ENCODE data around the gene TEX101.
"Not testable (repeated sequence)": the region's sequence is repeated elsewhere in the genome, so short reads cannot be mapped to it uniquely, and the experiment has no call there.

TEX101 gene

GRCh38 chr19:43390903-43391551 lies 23.7 kb upstream of the TEX101 start:
- not testable (repeated sequence) for H3K9ac ChIP-seq (ENCODE audit: low read depth, low read length, poor library complexity); H2AFZ ChIP-seq (ENCODE audit: low read length)

GRCh38 chr19:43391552-43391935 lies 23.1 kb upstream of the TEX101 start:
- H2BK120ac ChIP-seq (ENCODE audit: low read depth, low read length); H3K27me3 ChIP-seq (ENCODE audit: control insufficient read depth in 3 of 3, insufficient read depth in 3 of 3, low read depth in 1 of 3, low read length in 3 of 3); H3K18ac ChIP-seq (ENCODE audit: low read length); H2AFZ ChIP-seq (ENCODE audit: low read length); H3K27ac ChIP-seq (replicated peaks; ENCODE audit: low read length); H3K36me3 ChIP-seq (replicated peaks in 1 of 2; ENCODE audit: control insufficient read depth in 2 of 2, insufficient read depth in 2 of 2, low read length in 2 of 2); H3K14ac ChIP-seq (ENCODE audit: low read length); H2AK5ac ChIP-seq (ENCODE audit: low read depth, low read length); H4K8ac ChIP-seq (ENCODE audit: low read depth, low read length); H3K23ac ChIP-seq (ENCODE audit: low read depth, low read length, poor library complexity); DNase-seq (ENCODE audit: low spot score); H3K4me1 ChIP-seq (ENCODE audit: control insufficient read depth in 2 of 2, insufficient read depth in 1 of 2, low read depth in 1 of 2, low read length in 2 of 2); H2BK15ac ChIP-seq (ENCODE audit: low read length); H2BK5ac ChIP-seq (ENCODE audit: low read length); H3K4me3 ChIP-seq (ENCODE audit: low read length in 2 of 2); H3K9ac ChIP-seq (ENCODE audit: low read depth, low read length, poor library complexity); H4K91ac ChIP-seq (ENCODE audit: low read depth, low read length, poor library complexity); H3K4me2 ChIP-seq (ENCODE audit: insufficient read depth, low read length, poor library complexity, severe bottlenecking); H2BK12ac ChIP-seq (ENCODE audit: low read length); H3K9me3 ChIP-seq (replicated peaks in 1 of 2; ENCODE audit: control insufficient read depth in 2 of 2, insufficient read depth in 1 of 2, low read depth in 1 of 2, low read length in 2 of 2); H3K79me1 ChIP-seq (ENCODE audit: low read depth, low read length); H3K4ac ChIP-seq (ENCODE audit: low read length): not testable (repeated sequence)
- WGBS, 2 donors (ENCODE audit: extremely low coverage in 2 of 2, insufficient read length in 2 of 2, insufficient replicate concordance in 1 of 2): no CpG with 5 or more reads among the region's 6 CpGs

More at GRCh38 chr19:43390903-43391551, 23.7 kb upstream of the TEX101 start:
- not testable (repeated sequence) for H3K14ac ChIP-seq (ENCODE audit: low read length); H3K9me3 ChIP-seq (replicated peaks in 1 of 2; ENCODE audit: control insufficient read depth in 2 of 2, insufficient read depth in 1 of 2, low read depth in 1 of 2, low read length in 2 of 2); H4K91ac ChIP-seq (ENCODE audit: low read depth, low read length, poor library complexity); H2AK5ac ChIP-seq (ENCODE audit: low read depth, low read length); H3K4ac ChIP-seq (ENCODE audit: low read length); DNase-seq (ENCODE audit: low spot score); H2BK120ac ChIP-seq (ENCODE audit: low read depth, low read length); H3K4me3 ChIP-seq (ENCODE audit: low read length in 2 of 2); H3K23ac ChIP-seq (ENCODE audit: low read depth, low read length, poor library complexity); H2BK15ac ChIP-seq (ENCODE audit: low read length); H3K18ac ChIP-seq (ENCODE audit: low read length); H2BK12ac ChIP-seq (ENCODE audit: low read length); H3K79me1 ChIP-seq (ENCODE audit: low read depth, low read length); H4K8ac ChIP-seq (ENCODE audit: low read depth, low read length); H3K27ac ChIP-seq (replicated peaks; ENCODE audit: low read length); H3K4me2 ChIP-seq (ENCODE audit: insufficient read depth, low read length, poor library complexity, severe bottlenecking); H2BK5ac ChIP-seq (ENCODE audit: low read length); H3K27me3 ChIP-seq (ENCODE audit: control insufficient read depth in 3 of 3, insufficient read depth in 3 of 3, low read depth in 1 of 3, low read length in 3 of 3); H3K36me3 ChIP-seq (replicated peaks in 1 of 2; ENCODE audit: control insufficient read depth in 2 of 2, insufficient read depth in 2 of 2, low read length in 2 of 2); H3K4me1 ChIP-seq (ENCODE audit: control insufficient read depth in 2 of 2, insufficient read depth in 1 of 2, low read depth in 1 of 2, low read length in 2 of 2)
- 100% methylated on average over 1 of the region's 11 CpGs; no CpG with 5 or more reads in 1 of the 2 donors for WGBS, 2 donors (ENCODE audit: extremely low coverage in 2 of 2, insufficient read length in 2 of 2, insufficient replicate concordance in 1 of 2)

- H2AFZ ChIP-seq (ENCODE audit: low read length); H2BK15ac ChIP-seq (ENCODE audit: low read length); H4K8ac ChIP-seq (ENCODE audit: low read depth, low read length); DNase-seq (ENCODE audit: low spot score); H3K4me2 ChIP-seq (ENCODE audit: insufficient read depth, low read length, poor library complexity, severe bottlenecking); H2BK120ac ChIP-seq (ENCODE audit: low read depth, low read length); H3K27ac ChIP-seq (replicated peaks; ENCODE audit: low read length); H3K79me1 ChIP-seq (ENCODE audit: low read depth, low read length); H4K91ac ChIP-seq (ENCODE audit: low read depth, low read length, poor library complexity); H2BK12ac ChIP-seq (ENCODE audit: low read length); H3K4me3 ChIP-seq (ENCODE audit: low read length in 2 of 2); H3K23ac ChIP-seq (ENCODE audit: low read depth, low read length, poor library complexity); H3K9ac ChIP-seq (ENCODE audit: low read depth, low read length, poor library complexity); H2AK5ac ChIP-seq (ENCODE audit: low read depth, low read length); H3K9me3 ChIP-seq (replicated peaks in 1 of 2; ENCODE audit: control insufficient read depth in 2 of 2, insufficient read depth in 1 of 2, low read depth in 1 of 2, low read length in 2 of 2); H3K36me3 ChIP-seq (replicated peaks in 1 of 2; ENCODE audit: control insufficient read depth in 2 of 2, insufficient read depth in 2 of 2, low read length in 2 of 2); H3K4me1 ChIP-seq (ENCODE audit: control insufficient read depth in 2 of 2, insufficient read depth in 1 of 2, low read depth in 1 of 2, low read length in 2 of 2); H3K18ac ChIP-seq (ENCODE audit: low read length); H2BK5ac ChIP-seq (ENCODE audit: low read length); H3K14ac ChIP-seq (ENCODE audit: low read length); H3K4ac ChIP-seq (ENCODE audit: low read length); H3K27me3 ChIP-seq (ENCODE audit: control insufficient read depth in 3 of 3, insufficient read depth in 3 of 3, low read depth in 1 of 3, low read length in 3 of 3): not testable (repeated sequence)
- WGBS, 2 donors (ENCODE audit: extremely low coverage in 2 of 2, insufficient read length in 2 of 2, insufficient replicate concordance in 1 of 2): no CpG with 5 or more reads among the region's 3 CpGs
These were observed 21.2 kb upstream of the TEX101 start for GRCh38 chr19:43393501-43393900.

GRCh38 chr19:43395561-43395960 lies 19.1 kb upstream of the TEX101 start:
- H3K9me3 ChIP-seq (replicated peaks in 1 of 2; ENCODE audit: control insufficient read depth in 2 of 2, insufficient read depth in 1 of 2, low read depth in 1 of 2, low read length in 2 of 2): no peaks in the 10 kb centered on the region
- no peak overlapping the region for H2BK15ac ChIP-seq (ENCODE audit: low read length)
- DNase-seq (ENCODE audit: low spot score): no peak
- H2AFZ ChIP-seq (ENCODE audit: low read length): no peak overlapping the region
- no peak overlapping the region for H4K91ac ChIP-seq (ENCODE audit: low read depth, low read length, poor library complexity)
- no peaks in the 10 kb centered on the region for H3K4me1 ChIP-seq (ENCODE audit: control insufficient read depth in 2 of 2, insufficient read depth in 1 of 2, low read depth in 1 of 2, low read length in 2 of 2)
- H2BK120ac ChIP-seq (ENCODE audit: low read depth, low read length): no peak overlapping the region
- H3K23ac ChIP-seq (ENCODE audit: low read depth, low read length, poor library complexity): no peak overlapping the region
- H3K14ac ChIP-seq (ENCODE audit: low read length): no peak overlapping the region
- no peak overlapping the region for H3K18ac ChIP-seq (ENCODE audit: low read length)
- H3K36me3 ChIP-seq (replicated peaks in 1 of 2; ENCODE audit: control insufficient read depth in 2 of 2, insufficient read depth in 2 of 2, low read length in 2 of 2): no peaks in the 10 kb centered on the region
- H3K4me3 ChIP-seq (ENCODE audit: low read length in 2 of 2): peak overlapping the region in 1 of 2 donors; percentile 62
- no CpG with 5 or more reads among the region's 6 CpGs for WGBS, 2 donors (ENCODE audit: extremely low coverage in 2 of 2, insufficient read length in 2 of 2, insufficient replicate concordance in 1 of 2)
- no peak overlapping the region for H4K8ac ChIP-seq (ENCODE audit: low read depth, low read length)
- H3K27me3 ChIP-seq (ENCODE audit: control insufficient read depth in 3 of 3, insufficient read depth in 3 of 3, low read depth in 1 of 3, low read length in 3 of 3): no peaks in the 10 kb centered on the region
- H3K4me2 ChIP-seq (ENCODE audit: insufficient read depth, low read length, poor library complexity, severe bottlenecking): no peak overlapping the region
- H3K79me1 ChIP-seq (ENCODE audit: low read depth, low read length): no peaks in the 10 kb centered on the region
- H3K27ac ChIP-seq (replicated peaks; ENCODE audit: low read length): no peak overlapping the region
- H3K9ac ChIP-seq (ENCODE audit: low read depth, low read length, poor library complexity): no peak overlapping the region
- no peak overlapping the region for H3K4ac ChIP-seq (ENCODE audit: low read length)
- no peak overlapping the region for H2AK5ac ChIP-seq (ENCODE audit: low read depth, low read length)
- H2BK5ac ChIP-seq (ENCODE audit: low read length): no peak overlapping the region
- no peak overlapping the region for H2BK12ac ChIP-seq (ENCODE audit: low read length)

All from neuronal stem cell (in vitro differentiated cells).